Smooth muscle cell of the umbilical artery (primary cell): ENCODE data around the gene USP44. TPM values are rescaled to one million over a fixed set of nuclear protein-coding genes. Genes with fewer than 3 reads are reported as not detected.

Experiments
- total RNA-seq: library from RNA; depleted of rRNA; stranded (reverse); fragments of >200 nt; gene quantifications from 2 replicates; pipeline ENCODE4 v1.2.3, GENCODE V29; 2014

Gene USP44
- total RNA-seq, result under 0.01 TPM in 1 of 2 replicates, not detected in the other

GRCh38 chr12:95551305-95551704 is at the start of gene USP44:
Gene USP44 (minus strand): TSS chr12:95551476. CDS start chr12:95534256, 17,220 bp downstream.

GRCh38 chr12:95473884-95474659 is 77.2 kb downstream of the USP44 start, which contains the start of gene METAP2:
Gene METAP2 (plus strand): TSS chr12:95474152. CDS start chr12:95474180, 28 bp downstream.

Other genes with a start within 250 kb of the USP44 start
- 57.9 and 69.7 TPM in 2 replicates for gene METAP2, start 77.3 kb downstream of the USP44 start, total RNA-seq
- 0.59 and 2.1 TPM in 2 replicates for gene NTN4, start 239.3 kb upstream of the USP44 start, total RNA-seq